Stomach (tissue), 9 donors: Measurements from ENCODE around the gene NXT1. TPM values are rescaled to one million over a fixed set of nuclear protein-coding genes. Genes with fewer than 3 reads are reported as not detected.

Source experiments
- DNase-seq, 2 donors: peaks; one replicate each; pipeline versions ENCODE4 v3.0.0 to v3.0.0-alpha.2; 2013 to 2019
- H3K27ac ChIP-seq, 5 donors: fragments of 200-600 bp in 4 of 5; sonication (generic) in 4 of 5; one replicate each; pipeline ENCODE4 v1.5.1; 2013 to 2019; ENCODE audit warnings: mild to moderate bottlenecking in 1 of 5, moderate library complexity in 1 of 5
- H3K27me3 ChIP-seq, 3 donors: fragments of 200-600 bp; sonication (generic); one replicate each; pipeline ENCODE4 v1.5.1; 2017 to 2019; ENCODE audit warnings: mixed run types in 1 of 3
- H3K36me3 ChIP-seq, 4 donors: fragments of 200-600 bp; sonication (generic); 1 replicate in 3 of 4; 2 replicates in 1 of 4; pipeline ENCODE4 v1.5.1; 2016 to 2019
- H3K4me1 ChIP-seq, 4 donors: fragments of 200-600 bp; sonication (generic); one replicate each; pipeline ENCODE4 v1.5.1; 2016 to 2019
- H3K4me3 ChIP-seq, 4 donors: fragments of 200-600 bp; sonication (generic) in 3 of 4; one replicate each; pipeline ENCODE4 v1.5.1; 2016 to 2019; ENCODE audit warnings: mild to moderate bottlenecking in 1 of 4
- H3K9me3 ChIP-seq, 4 donors: fragments of 200-600 bp; sonication (generic); one replicate each; pipeline ENCODE4 v1.5.1; 2016 to 2019
- CTCF ChIP-seq, 7 experiments: fragments of 450-650 bp in 4 of 7; fragments of 200-600 bp in 3 of 7; sonication (generic) in 3 of 7; IDR thresholded peaks; one replicate each; pipeline ENCODE4 v1.5.1; 2016 to 2019; ENCODE audit warnings: antibody characterized with exemption in 7 of 7, control low read depth in 2 of 7, mild to moderate bottlenecking in 1 of 7
- EP300 ChIP-seq: sonication (generic); formaldehyde crosslinking; IDR thresholded peaks from one replicate; pipeline ENCODE4 v1.6.1; 2017; ENCODE audit warnings: antibody characterized with exemption
- POLR2A ChIP-seq, 4 donors: fragments of 450-650 bp; IDR thresholded peaks; one replicate each; pipeline ENCODE4 v1.6.1; 2016; ENCODE audit warnings: antibody characterized with exemption in 4 of 4, control low read depth in 2 of 4, mild to moderate bottlenecking in 1 of 4, moderate library complexity in 1 of 4
- POLR2AphosphoS5 ChIP-seq, 3 donors: sonication (generic); formaldehyde crosslinking; IDR thresholded peaks; one replicate each; pipeline ENCODE4 v1.6.1; 2016; ENCODE audit warnings: antibody characterized with exemption in 3 of 3
- WGBS, 5 donors: extraction: QIAGEN DNeasy Blood & Tissue Kit in 3 of 5; methylation state at CpG; one replicate each; pipeline versions ENCODE4 v1.1.5 to v1.1.7; 2013 to 2018; 5-methylcytosine and 5-hydroxymethylcytosine counted together
- intact Hi-C: fragments of 100-400 bp; cut with DNase I; formaldehyde crosslinking; loops from one replicate; pipeline ENCODE4 v1.15.1; 2023; ENCODE audit warnings: low total_unique reads
- polyA plus RNA-seq, 3 donors: library from polyadenylated mRNA; stranded (reverse); fragments of 200-250 nt; gene quantifications; one replicate each; pipeline ENCODE4 v1.2.3, GENCODE V29; 2013
- total RNA-seq, 5 donors: library from RNA; depleted of rRNA; stranded (reverse); fragments of >200 nt; gene quantifications; one replicate each; pipeline versions ENCODE4 v1.1.0 to v1.2.3, GENCODE V29; 2014 to 2016
- donor health status: healthy with polysubstance abuse.
- donor health status: Bipolar disorder and iron deficiency.
- donor health status: healthy.

The NXT1 gene
- total and polyA plus RNA-seq, 8 donors: 2.3 to 24.8 (median 13.7) TPM

GRCh38 chr20:23308024-23308423 lies 42.6 kb upstream of the NXT1 start:
- Histone ChIP-seq H3K27ac (no peak overlapping the region), H3K4me3 (no peak overlapping the region), H3K9me3 (no peaks in the 10 kb centered on the region), H3K27me3 (no peaks in the 10 kb centered on the region), H3K36me3 (no peaks in the 10 kb centered on the region), H3K4me1 (no peaks in the 10 kb centered on the region)
- intact Hi-C loops: no loop called here
- TF ChIP-seq EP300 (no peak), CTCF (IDR thresholded peaks at IDR 0.05) (no peak), POLR2A (IDR thresholded peaks at IDR 0.05) (no peak), POLR2AphosphoS5 (IDR thresholded peaks at IDR 0.05) (no peak)
- DNase-seq: no peak
- WGBS, 5 donors: 86 to 94% (median 90%) methylated on average over 3 of the region's 3 CpGs

GRCh38 chr20:23308908-23309307 lies 41.7 kb upstream of the NXT1 start:
- intact Hi-C loops: no loop called here

GRCh38 chr20:23309781-23310180 lies 40.8 kb upstream of the NXT1 start:
- no peak for DNase-seq
- WGBS, 5 donors: 88 to 93% (median 90%) methylated on average over 10 of the region's 10 CpGs
- H3K4me3 ChIP-seq: no peak overlapping the region
- no peaks in the 10 kb centered on the region for H3K9me3 ChIP-seq
- intact Hi-C loops: no loop called here
- TF ChIP-seq CTCF (IDR thresholded peaks at IDR 0.05) (no peak), POLR2AphosphoS5 (IDR thresholded peaks at IDR 0.05) (no peak), POLR2A (IDR thresholded peaks at IDR 0.05) (no peak), EP300 (no peak)
- no peaks in the 10 kb centered on the region for H3K27me3 ChIP-seq
- H3K4me1 ChIP-seq: no peaks in the 10 kb centered on the region
- no peak overlapping the region for H3K27ac ChIP-seq
- H3K36me3 ChIP-seq: no peaks in the 10 kb centered on the region

More at GRCh38 chr20:23308908-23309307, 41.7 kb upstream of the NXT1 start:
- no peaks in the 10 kb centered on the region for H3K36me3 ChIP-seq
- H3K4me1 ChIP-seq: no peaks in the 10 kb centered on the region
- no peak overlapping the region for H3K4me3 ChIP-seq
- no peak overlapping the region for H3K27ac ChIP-seq
- no peaks in the 10 kb centered on the region for H3K27me3 ChIP-seq
- no peaks in the 10 kb centered on the region for H3K9me3 ChIP-seq
- 61 to 79% (median 69%) methylated on average over 4 of the region's 4 CpGs for WGBS, 5 donors
- DNase-seq: no peak
- TF ChIP-seq EP300: no peak
- TF ChIP-seq POLR2A (IDR thresholded peaks at IDR 0.05): no peak
- no peak for TF ChIP-seq CTCF (IDR thresholded peaks at IDR 0.05)
- no peak for TF ChIP-seq POLR2AphosphoS5 (IDR thresholded peaks at IDR 0.05)

GRCh38 chr20:23311947-23312506 lies 38.6 kb upstream of the NXT1 start:
- DNase-seq: no peak
- WGBS, 5 donors: 28 to 48% (median 38%) methylated on average over 7 of the region's 7 CpGs

More at GRCh38 chr20:23311947-23312506, 38.6 kb upstream of the NXT1 start:
- Histone ChIP-seq H3K36me3 (no peaks in the 10 kb centered on the region), H3K4me1 (peaks cover 0 to 4% (median 0%) of the 10 kb centered on the region in 4 donors), H3K27ac (no peak overlapping the region), H3K27me3 (no peaks in the 10 kb centered on the region), H3K9me3 (no peaks in the 10 kb centered on the region), H3K4me3 (no peak overlapping the region)
- intact Hi-C loops: no loop called here
- TF ChIP-seq POLR2A (IDR thresholded peaks at IDR 0.05): no peak
- no peak for TF ChIP-seq CTCF (IDR thresholded peaks at IDR 0.05)
- TF ChIP-seq EP300: no peak
- no peak for TF ChIP-seq POLR2AphosphoS5 (IDR thresholded peaks at IDR 0.05)
